Eye (tissue), 1 donor: ENCODE measurements around the gene MOK.
A peak's percentile ranks its signal among the peaks of the same experiment; 100 is the strongest.

Experiments
- DNase-seq: peaks from one replicate; pipeline ENCODE4 v3.0.0-alpha.2; 2015

Gene MOK

GRCh38 chr14:102221026-102221425 lies 83.9 kb downstream of the MOK start:
- no peak for DNase-seq

- DNase-seq = no peak
Measured at GRCh38 chr14:102220031-102220430, 84.9 kb downstream of the MOK start.

- DNase-seq = no peak
Measured at GRCh38 chr14:102219316-102219715, 85.6 kb downstream of the MOK start.

GRCh38 chr14:102218688-102219087 lies 86.3 kb downstream of the MOK start:
- no peak for DNase-seq

- no peak for DNase-seq
Measured at GRCh38 chr14:102217987-102218421, 87.0 kb downstream of the MOK start.

DNA sequence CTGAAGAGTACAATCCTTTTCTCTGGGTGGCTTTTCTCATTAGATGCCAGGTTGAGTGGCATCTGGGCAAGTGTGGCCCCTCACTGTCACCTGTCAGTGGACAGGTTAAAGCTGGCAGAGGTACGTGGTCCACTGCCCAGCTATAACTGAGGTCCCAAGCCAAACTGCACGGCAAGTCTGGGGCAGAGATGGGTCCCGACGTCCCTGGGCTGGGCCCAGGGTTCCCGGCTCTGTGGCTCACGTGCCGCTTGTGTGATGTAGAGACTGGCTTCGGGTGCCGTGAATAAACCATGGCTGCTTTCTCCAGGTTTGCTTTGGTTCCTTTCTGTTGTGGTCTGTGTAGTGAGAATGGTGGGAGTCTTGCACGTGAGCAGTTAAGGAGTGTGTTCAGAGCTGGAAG lies 87.6 kb downstream of the MOK start:
- DNase-seq = no peak

- DNase-seq = peak; percentile 45
Measured at GRCh38 chr14:102215576-102216250, 89.3 kb downstream of the MOK start.

DNA sequence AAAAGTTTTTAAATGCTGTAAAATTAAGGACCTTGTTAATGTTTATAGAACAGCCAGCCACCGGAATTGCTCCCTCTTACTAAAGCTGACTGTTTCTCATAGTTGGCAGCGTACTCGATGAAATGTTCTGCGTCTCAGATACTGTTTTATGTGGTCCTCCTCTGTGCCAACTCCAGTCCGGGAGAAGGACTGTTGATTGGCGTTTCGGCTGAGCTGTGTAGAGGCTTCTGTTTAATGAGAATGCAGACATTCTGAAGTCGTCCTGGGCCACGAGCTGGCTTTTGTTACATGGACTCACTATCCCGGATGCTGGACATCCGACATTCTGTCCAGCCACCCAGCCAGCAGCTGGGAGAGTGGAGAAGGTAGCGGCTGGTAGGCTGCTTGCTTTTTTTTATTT lies 89.9 kb downstream of the MOK start:
- DNase-seq = peak; percentile 32

GRCh38 chr14:102213984-102214658 lies 90.8 kb downstream of the MOK start:
- no peak for DNase-seq

DNA sequence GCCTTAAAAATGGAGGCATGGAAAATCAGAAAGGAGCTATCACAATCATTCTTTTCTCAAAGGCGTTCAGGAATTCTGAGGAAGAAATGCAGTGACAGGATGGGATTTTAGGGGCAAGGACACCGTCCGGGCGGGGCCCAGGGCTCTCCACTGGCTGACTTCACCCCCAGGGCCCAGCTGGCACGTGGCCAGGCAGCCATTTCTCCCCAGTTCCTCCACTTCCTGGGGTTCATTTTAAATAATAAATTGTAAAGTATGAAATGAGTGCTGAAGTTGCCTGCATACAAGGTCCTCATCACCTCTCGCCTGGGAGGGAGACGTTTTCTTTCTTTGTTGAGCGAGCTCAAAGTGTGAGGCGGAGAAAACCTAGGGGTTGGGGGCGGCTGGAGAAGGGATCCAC lies 91.5 kb downstream of the MOK start:
- no peak for DNase-seq

DNA sequence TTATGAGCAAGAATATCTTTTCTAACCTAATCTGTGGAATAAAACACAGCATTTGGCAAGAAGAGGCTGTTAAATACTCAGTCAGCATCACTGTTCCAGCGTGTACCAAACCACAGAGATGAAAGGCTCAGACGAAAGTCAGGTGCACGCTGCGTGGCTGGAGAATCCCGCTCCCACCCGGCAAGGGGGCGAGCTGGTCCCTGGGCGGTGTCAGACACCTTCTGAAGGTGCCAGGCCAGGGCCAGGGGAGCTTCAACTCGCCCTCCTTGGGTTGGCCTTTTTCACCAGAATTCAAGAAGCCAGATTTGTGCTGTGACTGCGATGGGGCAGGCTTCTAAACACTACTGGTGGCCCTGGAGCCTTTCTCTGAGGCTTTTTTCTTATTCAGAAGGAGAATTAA lies 92.1 kb downstream of the MOK start:
- DNase-seq = no peak

GRCh38 chr14:102212356-102212755 lies 92.6 kb downstream of the MOK start:
- DNase-seq = no peak

- DNase-seq = no peak
Measured at GRCh38 chr14:102211240-102211639, 93.7 kb downstream of the MOK start.

DNA sequence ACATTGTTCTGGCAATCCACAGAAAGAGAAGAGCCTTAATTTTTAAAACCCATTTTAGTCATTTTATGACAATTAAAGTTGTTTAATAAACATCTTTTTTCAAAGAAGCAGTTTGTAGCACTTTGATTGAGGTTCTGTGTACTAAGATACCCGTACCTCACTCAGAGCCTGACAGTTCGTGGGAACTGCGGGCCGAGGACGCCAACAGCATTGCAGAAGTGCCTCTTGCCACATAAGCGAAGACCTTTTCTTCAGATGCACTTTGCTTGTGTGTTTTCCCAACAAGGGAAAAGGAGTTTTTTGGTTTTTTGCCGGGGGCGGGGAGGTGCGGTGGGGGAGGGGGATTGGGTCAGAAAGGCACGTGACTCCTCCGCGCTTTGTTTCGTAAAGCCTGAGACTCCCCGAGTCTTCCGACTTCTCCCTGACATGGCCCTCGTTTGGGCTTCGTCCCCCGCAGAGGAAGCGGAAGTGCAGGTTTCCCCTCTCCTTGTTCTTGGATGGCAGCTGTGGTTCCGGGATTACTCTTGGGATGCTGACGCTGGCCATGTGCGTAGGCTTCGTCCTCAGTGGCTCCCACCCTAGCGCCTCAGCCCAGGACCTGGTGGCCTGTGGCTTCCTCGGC lies 94.4 kb downstream of the MOK start:
- DNase-seq = no peak

- DNase-seq = peak; percentile 39
Measured at GRCh38 chr14:102209224-102209966, 95.6 kb downstream of the MOK start.

DNA sequence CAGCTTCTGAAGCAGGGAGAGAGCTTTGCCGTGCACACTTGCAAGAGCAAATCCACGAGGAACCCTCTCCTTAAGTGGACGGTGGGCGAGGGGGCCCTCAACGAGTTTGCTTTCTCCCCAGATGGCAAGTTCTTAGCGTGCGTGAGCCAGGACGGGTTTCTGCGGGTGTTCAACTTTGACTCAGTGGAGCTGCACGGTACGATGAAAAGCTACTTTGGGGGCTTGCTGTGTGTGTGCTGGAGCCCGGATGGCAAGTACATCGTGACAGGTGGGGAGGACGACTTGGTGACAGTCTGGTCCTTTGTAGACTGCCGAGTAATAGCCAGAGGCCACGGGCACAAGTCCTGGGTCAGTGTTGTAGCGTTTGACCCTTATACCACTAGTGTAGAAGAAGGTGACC lies 96.2 kb downstream of the MOK start:
- no peak for DNase-seq

GRCh38 chr14:102207831-102208365 lies 97.1 kb downstream of the MOK start:
- no peak for DNase-seq

DNA sequence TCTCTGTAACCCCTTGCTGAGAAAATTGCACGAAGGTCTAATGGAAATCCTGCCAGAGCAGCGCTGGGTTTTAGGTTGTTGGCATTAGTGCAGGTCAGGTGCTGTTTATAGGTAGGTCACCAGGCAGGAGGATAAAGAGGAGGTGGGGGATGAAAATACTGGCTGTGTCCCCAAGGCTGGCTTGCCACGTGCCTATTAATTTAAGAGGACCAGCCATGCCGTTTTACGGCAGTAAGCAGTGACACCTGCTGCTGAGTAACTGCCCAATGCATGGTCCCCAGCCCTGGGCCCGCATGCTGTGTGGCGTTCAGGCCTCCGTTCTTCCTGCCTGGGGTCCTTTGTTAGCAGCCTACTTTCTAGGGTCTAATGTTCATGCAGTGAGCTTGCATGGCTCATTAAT lies 98.0 kb downstream of the MOK start:
- no peak for DNase-seq

GRCh38 chr14:102205560-102205959 lies 99.4 kb downstream of the MOK start:
- DNase-seq = no peak

GRCh38 chr14:102203382-102203781 lies 101.6 kb downstream of the MOK start:
- no peak for DNase-seq

- no peak for DNase-seq
Measured at GRCh38 chr14:102202944-102203343, 102.0 kb downstream of the MOK start.

- DNase-seq = no peak
Measured at GRCh38 chr14:102201776-102202175, 103.2 kb downstream of the MOK start.

GRCh38 chr14:102201353-102201738 lies 103.6 kb downstream of the MOK start:
- no peak for DNase-seq
